DND-41 (cell line): ENCODE measurements around the gene UBE2U.

ENCODE experiments used
- ATAC-seq: fragments of 200-7000 bp; cut with Tn5 transposase; 3 replicates; pipeline ENCODE4 v1.9.1; 2021; ENCODE audit warnings: low read depth; ENCODE audit not compliant: insufficient read depth
- DNase-seq: peaks from one replicate; pipeline ENCODE4 v3.0.0-alpha.2; 2020
- H2AFZ ChIP-seq: 2 replicates; pipeline ENCODE4 v1.6.0; 2012; ENCODE audit warnings: low read depth, low read length
- H3K27ac ChIP-seq: 2 replicates; pipeline ENCODE4 v1.5.1; 2012; ENCODE audit warnings: low read length, inconsistent platforms
- H3K27me3 ChIP-seq: fragments of 200-600 bp; sonication (generic); 2 replicates; pipeline ENCODE4 v1.6.0; 2012; ENCODE audit warnings: low read length, mild to moderate bottlenecking, inconsistent platforms; ENCODE audit not compliant: insufficient read depth, poor library complexity
- H3K36me3 ChIP-seq: 2 replicates; pipeline ENCODE4 v1.5.1; 2012; ENCODE audit warnings: low read length, inconsistent platforms; ENCODE audit not compliant: insufficient read depth
- H3K4me1 ChIP-seq: 2 replicates; pipeline ENCODE4 v1.5.1; 2012; ENCODE audit warnings: mild to moderate bottlenecking, low read length; ENCODE audit not compliant: insufficient read depth
- H3K4me2 ChIP-seq: 2 replicates; pipeline ENCODE4 v1.6.0; 2012; ENCODE audit warnings: mild to moderate bottlenecking, moderate library complexity, low read length, inconsistent platforms; ENCODE audit not compliant: insufficient read depth
- H3K4me3 ChIP-seq, 2 experiments: fragments of 200-600 bp in 1 of 2; shearing (Covaris generic) in 1 of 2; 2 replicates each; pipeline ENCODE4 v1.5.1; 2012 to 2016; ENCODE audit warnings: inconsistent platforms in 2 of 2, low read length in 2 of 2, mild to moderate bottlenecking in 2 of 2, low read depth in 1 of 2, moderate library complexity in 1 of 2
- H3K79me2 ChIP-seq: 2 replicates; pipeline ENCODE4 v1.6.0; 2012; ENCODE audit warnings: low read length, inconsistent platforms; ENCODE audit not compliant: insufficient read depth
- H3K9ac ChIP-seq: 2 replicates; pipeline ENCODE4 v1.6.0; 2012; ENCODE audit warnings: low read depth, mild to moderate bottlenecking, inconsistent platforms, low read length, moderate library complexity
- H3K9me3 ChIP-seq: 2 replicates; pipeline ENCODE4 v1.5.1; 2012; ENCODE audit warnings: low read length, moderate library complexity, mild to moderate bottlenecking, inconsistent platforms; ENCODE audit not compliant: insufficient read depth, severe bottlenecking
- H4K20me1 ChIP-seq: 2 replicates; pipeline ENCODE4 v1.6.0; 2012; ENCODE audit warnings: low read length; ENCODE audit not compliant: insufficient read depth
- EZH2 ChIP-seq: IDR thresholded peaks from 3 replicates; pipeline ENCODE4 v1.6.1; 2012; ENCODE audit warnings: borderline replicate concordance, low read depth, mild to moderate bottlenecking, moderate library complexity, low read length, inconsistent platforms; ENCODE audit not compliant: severe bottlenecking
- TF ChIP-seq, protein P1 (sequence below): IDR thresholded peaks from 2 replicates; pipeline ENCODE4 v1.5.1; 2012; ENCODE audit warnings: borderline replicate concordance, low read length, moderate library complexity, mild to moderate bottlenecking; ENCODE audit not compliant: poor library complexity, severe bottlenecking; ENCODE audit errors: extremely low read depth

Gene UBE2U

DNA sequence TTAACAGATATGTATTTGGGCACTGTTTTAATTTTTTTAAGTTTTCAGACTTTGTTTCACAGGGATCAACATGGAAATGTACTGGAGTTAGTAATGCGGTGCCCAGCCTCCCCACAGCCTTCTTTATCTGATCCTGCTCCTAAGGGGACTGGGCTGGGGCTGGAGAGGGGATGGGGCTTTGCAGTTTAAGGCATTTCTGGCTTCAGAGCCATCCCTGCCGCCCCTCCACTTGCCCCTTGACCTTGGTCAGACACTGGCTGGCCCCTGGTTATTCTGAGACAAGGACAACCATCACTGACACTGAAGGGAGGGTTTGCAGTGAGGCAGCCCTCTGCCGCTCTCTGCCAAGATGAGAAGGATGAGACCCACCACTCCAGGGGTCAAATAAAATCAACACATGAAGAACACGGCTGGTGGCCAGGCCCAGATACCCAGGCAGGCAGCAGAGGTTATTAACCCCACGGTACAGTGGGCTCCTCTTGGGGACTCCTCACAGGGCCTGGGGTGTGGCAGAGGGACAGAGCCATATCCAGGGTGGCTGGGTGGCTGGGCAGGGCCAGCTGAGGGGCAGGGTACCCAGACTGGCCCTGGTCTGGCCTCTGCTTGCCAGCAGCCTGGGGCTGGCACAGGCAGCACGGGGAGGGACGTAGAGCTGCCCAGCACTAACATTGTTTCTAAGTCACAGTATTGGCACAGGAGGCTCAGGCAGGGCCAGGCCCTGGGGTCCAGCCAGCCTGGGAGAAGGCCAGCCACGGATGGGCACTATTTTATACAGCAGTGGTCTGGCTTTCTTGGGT is 7.2 kb upstream of the UBE2U start:
- TF ChIP-seq, protein P1, sequence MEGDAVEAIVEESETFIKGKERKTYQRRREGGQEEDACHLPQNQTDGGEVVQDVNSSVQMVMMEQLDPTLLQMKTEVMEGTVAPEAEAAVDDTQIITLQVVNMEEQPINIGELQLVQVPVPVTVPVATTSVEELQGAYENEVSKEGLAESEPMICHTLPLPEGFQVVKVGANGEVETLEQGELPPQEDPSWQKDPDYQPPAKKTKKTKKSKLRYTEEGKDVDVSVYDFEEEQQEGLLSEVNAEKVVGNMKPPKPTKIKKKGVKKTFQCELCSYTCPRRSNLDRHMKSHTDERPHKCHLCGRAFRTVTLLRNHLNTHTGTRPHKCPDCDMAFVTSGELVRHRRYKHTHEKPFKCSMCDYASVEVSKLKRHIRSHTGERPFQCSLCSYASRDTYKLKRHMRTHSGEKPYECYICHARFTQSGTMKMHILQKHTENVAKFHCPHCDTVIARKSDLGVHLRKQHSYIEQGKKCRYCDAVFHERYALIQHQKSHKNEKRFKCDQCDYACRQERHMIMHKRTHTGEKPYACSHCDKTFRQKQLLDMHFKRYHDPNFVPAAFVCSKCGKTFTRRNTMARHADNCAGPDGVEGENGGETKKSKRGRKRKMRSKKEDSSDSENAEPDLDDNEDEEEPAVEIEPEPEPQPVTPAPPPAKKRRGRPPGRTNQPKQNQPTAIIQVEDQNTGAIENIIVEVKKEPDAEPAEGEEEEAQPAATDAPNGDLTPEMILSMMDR = no peak
- TF ChIP-seq EZH2 = no peak
- no peak overlapping the region for H3K27ac ChIP-seq
- H3K79me2 ChIP-seq = no peaks in the 10 kb centered on the region
- H3K27me3 ChIP-seq = no peaks in the 10 kb centered on the region
- no peaks in the 10 kb centered on the region for H4K20me1 ChIP-seq
- H3K4me3 ChIP-seq = no peak overlapping the region
- no peak overlapping the region for H3K4me2 ChIP-seq
- H3K9me3 ChIP-seq = peaks cover 8% of the 10 kb centered on the region
- DNase-seq (no peak), ATAC-seq (no peak)
- H3K4me1 ChIP-seq = no peaks in the 10 kb centered on the region
- no peak overlapping the region for H3K9ac ChIP-seq
- no peak overlapping the region for H2AFZ ChIP-seq
- no peaks in the 10 kb centered on the region for H3K36me3 ChIP-seq

GRCh38 chr1:64197076-64197475 is 6.3 kb upstream of the UBE2U start:
- no peak overlapping the region for H3K9ac ChIP-seq
- no peak for ATAC-seq
- no peak overlapping the region for H3K4me2 ChIP-seq
- H4K20me1 ChIP-seq = no peaks in the 10 kb centered on the region
- H3K27ac ChIP-seq = no peak overlapping the region
- no peak overlapping the region for H3K4me3 ChIP-seq
- no peaks in the 10 kb centered on the region for H3K36me3 ChIP-seq
- peaks cover 4% of the 10 kb centered on the region for H3K9me3 ChIP-seq
- no peaks in the 10 kb centered on the region for H3K4me1 ChIP-seq
- no peak for TF ChIP-seq EZH2
- TF ChIP-seq, protein P1 = no peak
- no peak for DNase-seq
- no peaks in the 10 kb centered on the region for H3K79me2 ChIP-seq
- H2AFZ ChIP-seq = no peak overlapping the region
- H3K27me3 ChIP-seq = no peaks in the 10 kb centered on the region

DNA sequence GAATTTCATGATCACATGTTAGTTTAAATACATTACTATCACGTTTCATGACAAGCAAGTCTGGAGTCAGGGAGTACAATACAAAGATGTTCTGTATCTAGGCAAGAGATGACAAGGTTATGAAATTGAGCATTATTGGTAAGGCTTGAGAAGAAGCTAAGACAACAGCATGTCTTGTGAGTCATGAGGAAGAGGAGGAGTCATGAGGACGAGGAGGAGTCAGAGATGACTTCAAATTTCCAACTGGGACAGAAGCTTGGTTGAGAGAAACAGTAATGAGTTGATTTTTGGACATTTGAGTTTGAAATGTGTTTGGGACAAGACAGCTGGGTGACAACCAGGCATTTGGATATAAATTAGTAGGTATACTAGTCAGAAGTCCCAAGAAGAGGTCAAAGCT is 4.3 kb upstream of the UBE2U start:
- Histone ChIP-seq H3K36me3 (no peaks in the 10 kb centered on the region), H3K9me3 (no peaks in the 10 kb centered on the region), H3K4me3 (no peak overlapping the region), H3K4me2 (no peak overlapping the region), H3K79me2 (no peaks in the 10 kb centered on the region), H3K27ac (no peak overlapping the region), H3K9ac (no peak overlapping the region), H3K27me3 (no peaks in the 10 kb centered on the region), H3K4me1 (no peaks in the 10 kb centered on the region), H4K20me1 (no peaks in the 10 kb centered on the region), H2AFZ (no peak overlapping the region)
- TF ChIP-seq EZH2 = no peak
- TF ChIP-seq, protein P1 = no peak
- no peak for ATAC-seq
- DNase-seq = no peak
